GM19043 (cell line): ENCODE data around the gene HSD17B12.

ENCODE experiments used
- ATAC-seq: cut with Tn5 transposase; IDR thresholded peaks from one replicate; pipeline ENCODE4 v1.9.1; 2021; ENCODE audit warnings: low read depth; ENCODE audit not compliant: unreplicated experiment

The HSD17B12 gene

GRCh38 chr11:43687120-43687791, 6.7 kb downstream of the HSD17B12 start:
- no peak for ATAC-seq

- ATAC-seq, result no peak
Measured at GRCh38 chr11:43688394-43688793, 7.9 kb downstream of the HSD17B12 start.

GRCh38 chr11:43689167-43689566, 8.6 kb downstream of the HSD17B12 start:
- no peak for ATAC-seq

- no peak for ATAC-seq
Measured at GRCh38 chr11:43690929-43691725, 10.6 kb downstream of the HSD17B12 start.

GRCh38 chr11:43691806-43692205, 11.3 kb downstream of the HSD17B12 start:
- no peak for ATAC-seq

GRCh38 chr11:43693069-43693468, 12.5 kb downstream of the HSD17B12 start:
- no peak for ATAC-seq

GRCh38 chr11:43693731-43694130, 13.2 kb downstream of the HSD17B12 start:
- ATAC-seq, result no peak

- peak; percentile 73 for ATAC-seq
Measured at GRCh38 chr11:43694477-43694876, 13.9 kb downstream of the HSD17B12 start.

- no peak for ATAC-seq
Measured at GRCh38 chr11:43697679-43698078, 17.1 kb downstream of the HSD17B12 start.

- ATAC-seq, result no peak
Measured at GRCh38 chr11:43699870-43700269, 19.3 kb downstream of the HSD17B12 start.

GRCh38 chr11:43706631-43707030, 26.1 kb downstream of the HSD17B12 start:
- ATAC-seq, result no peak

- ATAC-seq, result no peak
Measured at GRCh38 chr11:43708776-43709175, 28.2 kb downstream of the HSD17B12 start.

- no peak for ATAC-seq
Measured at GRCh38 chr11:43709689-43710088, 29.2 kb downstream of the HSD17B12 start.

GRCh38 chr11:43712676-43713075, 32.1 kb downstream of the HSD17B12 start:
- ATAC-seq, result no peak

- no peak for ATAC-seq
Measured at GRCh38 chr11:43718373-43718772, 37.8 kb downstream of the HSD17B12 start.

- ATAC-seq, result no peak
Measured at GRCh38 chr11:43723617-43724016, 43.1 kb downstream of the HSD17B12 start.

GRCh38 chr11:43732225-43732624, 51.7 kb downstream of the HSD17B12 start:
- ATAC-seq, result no peak

- no peak for ATAC-seq
Measured at GRCh38 chr11:43734256-43734655, 53.7 kb downstream of the HSD17B12 start.

- ATAC-seq, result no peak
Measured at GRCh38 chr11:43735115-43735514, 54.6 kb downstream of the HSD17B12 start.

- no peak for ATAC-seq
Measured at GRCh38 chr11:43735961-43736360, 55.4 kb downstream of the HSD17B12 start.

GRCh38 chr11:43736502-43737200, 56.1 kb downstream of the HSD17B12 start:
- peak; percentile 51 for ATAC-seq
